Mammary epithelial cell (primary cell): ENCODE data around the gene AKR7A3.

Experiments
- EZH2 ChIP-seq: IDR thresholded peaks from 2 replicates; pipeline ENCODE4 v1.6.1; 2012; ENCODE audit warnings: low read length, inconsistent platforms, borderline replicate concordance
- TF ChIP-seq, protein P1 (sequence below), 2 donors: IDR thresholded peaks in 1 of 2; conservative IDR thresholded peaks in 1 of 2; 2 replicates each; pipeline ENCODE4 v1.5.1; 2011 to 2012; ENCODE audit warnings: inconsistent platforms in 2 of 2, low read length in 2 of 2, mild to moderate bottlenecking in 2 of 2, control low read depth in 1 of 2, low read depth in 1 of 2; ENCODE audit not compliant: insufficient read depth in 1 of 2; ENCODE audit errors: extremely low read depth in 1 of 2

- TF ChIP-seq, protein P1, sequence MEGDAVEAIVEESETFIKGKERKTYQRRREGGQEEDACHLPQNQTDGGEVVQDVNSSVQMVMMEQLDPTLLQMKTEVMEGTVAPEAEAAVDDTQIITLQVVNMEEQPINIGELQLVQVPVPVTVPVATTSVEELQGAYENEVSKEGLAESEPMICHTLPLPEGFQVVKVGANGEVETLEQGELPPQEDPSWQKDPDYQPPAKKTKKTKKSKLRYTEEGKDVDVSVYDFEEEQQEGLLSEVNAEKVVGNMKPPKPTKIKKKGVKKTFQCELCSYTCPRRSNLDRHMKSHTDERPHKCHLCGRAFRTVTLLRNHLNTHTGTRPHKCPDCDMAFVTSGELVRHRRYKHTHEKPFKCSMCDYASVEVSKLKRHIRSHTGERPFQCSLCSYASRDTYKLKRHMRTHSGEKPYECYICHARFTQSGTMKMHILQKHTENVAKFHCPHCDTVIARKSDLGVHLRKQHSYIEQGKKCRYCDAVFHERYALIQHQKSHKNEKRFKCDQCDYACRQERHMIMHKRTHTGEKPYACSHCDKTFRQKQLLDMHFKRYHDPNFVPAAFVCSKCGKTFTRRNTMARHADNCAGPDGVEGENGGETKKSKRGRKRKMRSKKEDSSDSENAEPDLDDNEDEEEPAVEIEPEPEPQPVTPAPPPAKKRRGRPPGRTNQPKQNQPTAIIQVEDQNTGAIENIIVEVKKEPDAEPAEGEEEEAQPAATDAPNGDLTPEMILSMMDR (conservative IDR thresholded peaks at IDR 0.05 in 1 of 2, IDR thresholded peaks at IDR 0.05 in 1 of 2; ENCODE audit: extremely low read depth in 1 of 2, insufficient read depth in 1 of 2, low read depth in 1 of 2, low read length in 2 of 2) = no peak
- no peak for TF ChIP-seq EZH2
These were observed 48.7 kb downstream of the AKR7A3 start for GRCh38 chr1:19239876-19240275.
